ENCODE measurements around the gene HCFC1.

The HCFC1 gene

GRCh38 chrX:153956044-153956907 lies 15.3 kb downstream of the HCFC1 start:
- no peak for DNase-seq

DNA sequence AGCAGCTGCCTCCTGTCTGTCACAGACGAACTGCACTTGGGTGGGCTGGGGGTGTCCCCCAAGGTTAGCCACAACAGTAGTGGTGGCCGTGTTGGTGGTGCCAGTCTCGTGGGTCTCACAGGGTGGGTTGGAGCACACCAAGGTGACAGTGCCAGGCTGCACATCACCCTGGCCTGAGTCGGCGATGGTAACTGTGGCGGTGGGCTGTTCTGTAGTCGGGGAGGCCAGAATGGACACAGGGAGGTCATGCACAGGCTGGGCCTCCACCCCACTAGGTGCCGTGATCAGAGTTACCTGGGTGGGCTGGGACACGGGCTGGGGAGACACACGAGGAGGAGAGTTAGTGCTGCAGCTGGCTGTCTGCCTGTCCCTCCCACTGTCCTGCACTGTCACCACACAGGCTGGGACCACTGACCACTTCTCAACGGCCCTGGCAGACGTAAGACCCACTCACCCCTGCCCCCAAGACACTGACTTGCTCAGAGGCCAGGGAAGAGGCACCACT lies 16.3 kb downstream of the HCFC1 start:
- no peak for DNase-seq

DNA sequence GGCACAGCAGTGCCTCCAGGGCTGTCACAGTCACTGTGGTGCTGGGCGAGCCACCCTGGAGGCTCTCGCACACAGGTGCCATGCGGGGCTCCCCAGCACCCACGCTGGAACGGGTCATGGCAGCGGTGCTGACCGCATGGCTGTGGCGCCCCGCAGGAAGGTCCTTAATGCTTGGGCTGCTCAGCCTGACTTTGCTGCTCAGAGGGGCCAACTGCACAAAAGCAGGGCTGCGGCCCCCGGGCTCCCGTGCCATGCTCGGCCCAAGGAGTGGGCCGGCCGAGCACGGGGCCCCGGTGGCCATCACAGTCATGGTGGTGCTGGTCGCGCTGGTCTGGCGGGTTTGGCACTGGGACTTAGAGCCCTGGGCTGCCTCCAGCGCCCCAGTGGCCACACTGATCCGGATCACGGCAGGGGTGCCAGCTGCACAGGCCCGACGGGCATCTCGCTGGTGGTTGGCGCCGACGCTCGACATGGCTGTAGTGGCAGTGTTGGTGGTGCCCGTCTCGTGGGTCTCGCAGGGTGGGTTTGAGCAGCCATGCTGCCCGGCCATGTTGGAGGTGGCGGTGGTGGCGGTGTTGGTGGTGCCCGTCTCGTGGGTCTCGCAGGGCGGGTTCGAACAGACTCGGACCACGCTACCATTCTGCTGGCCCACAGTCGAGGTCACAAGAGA lies 16.9 kb downstream of the HCFC1 start:
- no peak for DNase-seq

- DNase-seq = no peak
These were observed 17.6 kb downstream of the HCFC1 start for GRCh38 chrX:153953892-153954557.

GRCh38 chrX:153953342-153953830 lies 18.2 kb downstream of the HCFC1 start:
- peak; percentile 31 for DNase-seq

DNA sequence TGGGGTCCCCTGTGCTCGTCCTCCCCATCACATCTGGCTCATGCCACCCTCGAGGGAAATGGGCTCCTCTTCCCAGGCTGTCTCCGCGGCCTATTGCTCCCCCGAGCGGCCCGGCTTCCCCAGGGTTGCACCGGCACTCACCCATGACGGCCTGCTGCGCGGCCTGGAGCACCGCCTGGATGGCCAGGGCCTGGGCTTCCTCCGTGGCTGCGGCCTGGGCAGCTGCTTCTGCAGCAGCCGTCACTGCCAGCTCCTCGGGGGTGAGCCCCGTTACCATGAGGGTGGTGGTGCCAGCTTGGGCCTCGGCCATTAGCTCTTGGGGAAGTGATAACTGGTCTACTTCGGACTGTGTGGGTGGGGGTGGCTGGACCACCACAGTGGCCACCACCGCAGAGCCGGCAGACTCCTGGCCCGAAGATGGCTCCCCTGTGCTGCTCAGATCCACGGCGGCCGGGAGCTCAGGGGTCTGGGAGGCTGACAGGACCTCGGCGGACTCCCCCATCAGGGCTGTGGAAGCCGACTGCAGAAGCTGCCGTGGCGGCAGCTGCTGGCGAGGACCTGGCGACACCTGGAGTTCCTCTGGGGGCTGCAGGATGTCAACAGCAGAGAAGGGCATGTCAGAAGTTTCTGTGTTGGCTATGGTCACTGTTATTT lies 19.1 kb downstream of the HCFC1 start:
- no peak for DNase-seq

DNA sequence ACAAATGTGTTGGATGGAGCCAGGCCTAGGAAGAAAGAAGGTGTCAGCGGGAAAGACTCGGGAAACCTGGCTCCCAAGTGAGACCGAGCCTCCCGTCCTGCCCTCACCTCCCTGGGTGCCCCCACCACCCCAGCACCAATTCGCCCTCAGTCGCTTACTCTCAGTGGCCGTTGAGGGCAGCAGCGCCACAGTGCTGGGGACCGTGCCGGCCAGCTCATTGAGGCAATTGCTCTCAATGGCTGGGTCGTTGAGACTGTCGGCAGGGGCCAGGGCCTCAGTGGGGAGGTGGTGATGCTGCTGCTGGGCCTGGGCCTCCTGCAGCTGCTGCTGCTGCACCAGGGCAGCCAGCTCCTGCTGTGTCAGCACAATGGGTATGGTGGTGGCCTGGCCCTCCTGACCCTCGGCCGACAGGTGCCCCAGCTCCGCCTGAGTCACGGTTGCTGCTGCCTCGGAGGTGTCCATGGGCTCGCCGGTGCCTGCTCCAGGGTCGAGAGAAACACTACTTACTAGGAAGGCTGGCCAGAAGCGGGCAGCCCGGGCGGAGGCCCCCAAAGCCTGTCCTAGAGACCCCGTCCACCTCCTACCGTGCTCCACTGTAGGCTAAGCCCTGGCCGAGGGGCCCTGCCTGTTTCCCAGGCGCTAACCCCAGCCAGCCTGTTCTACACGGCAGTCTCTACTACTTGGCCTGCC lies 19.8 kb downstream of the HCFC1 start:
- no peak for DNase-seq

DNA sequence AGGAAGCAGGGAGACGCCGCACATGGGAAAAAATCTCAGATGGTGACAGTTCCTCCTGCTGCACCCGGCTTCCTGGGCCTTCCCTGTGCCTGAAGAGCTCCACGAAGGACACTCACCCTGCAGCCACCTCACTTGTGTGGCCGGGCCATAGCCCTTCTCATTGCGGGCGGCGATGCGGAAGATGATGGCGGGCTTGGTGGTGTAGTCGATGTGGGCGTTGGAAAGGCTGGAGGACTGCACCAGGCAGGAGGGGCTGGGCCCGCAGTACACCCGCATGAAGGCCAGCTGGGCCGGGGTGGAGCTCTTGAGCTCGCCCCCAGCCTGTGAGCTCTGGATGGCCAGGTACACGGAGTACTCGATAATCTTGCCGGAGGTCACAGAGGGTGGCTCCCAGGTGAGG lies 21.5 kb downstream of the HCFC1 start:
- DNase-seq = no peak

DNA sequence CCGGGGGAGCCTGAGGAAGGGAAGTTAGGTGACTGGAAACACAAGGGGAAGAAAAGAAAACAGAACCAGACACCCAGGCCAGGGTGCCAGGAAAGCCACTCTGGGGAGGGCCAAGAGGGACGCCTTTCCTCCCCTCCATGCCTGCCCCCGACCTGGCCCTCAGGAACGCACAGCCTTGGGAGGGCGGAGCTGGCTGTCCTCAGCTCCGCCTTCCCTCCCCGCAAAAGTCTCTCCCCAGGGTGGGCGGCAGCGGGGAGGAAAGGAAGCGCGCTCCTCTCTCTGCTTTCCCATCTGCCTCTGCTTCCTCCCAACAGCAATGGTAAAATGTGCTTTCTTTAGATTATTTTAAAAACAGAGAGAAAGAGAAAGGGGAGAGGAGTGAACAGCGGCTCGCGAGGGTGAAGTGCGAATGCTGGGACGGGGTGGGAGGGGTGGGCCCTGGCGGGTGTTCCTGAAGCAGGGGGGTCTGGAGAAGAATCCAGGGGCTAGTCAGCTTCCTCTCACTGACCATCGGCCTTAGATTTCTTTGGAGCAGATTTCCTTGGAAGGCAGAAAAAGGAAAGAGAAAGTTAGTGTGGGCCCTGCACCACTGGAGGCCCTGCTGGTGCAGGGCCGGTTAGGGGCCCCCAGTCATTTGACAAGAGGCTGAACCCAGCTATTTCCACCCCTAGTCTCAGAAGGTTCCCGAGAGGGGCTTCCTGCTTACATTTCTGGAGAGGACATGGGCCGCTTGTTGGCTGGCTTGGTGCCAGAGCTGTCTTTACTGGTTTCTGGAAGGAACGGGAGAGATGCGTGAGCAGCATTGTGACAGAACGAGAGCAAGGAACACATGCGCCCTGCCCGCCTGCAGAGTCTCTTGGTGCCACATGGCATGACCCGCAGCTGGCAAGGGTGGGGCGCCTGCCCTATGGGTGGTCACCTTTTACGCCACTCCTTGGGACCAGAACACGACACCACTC lies 22.5 kb downstream of the HCFC1 start:
- DNase-seq = no peak

DNA sequence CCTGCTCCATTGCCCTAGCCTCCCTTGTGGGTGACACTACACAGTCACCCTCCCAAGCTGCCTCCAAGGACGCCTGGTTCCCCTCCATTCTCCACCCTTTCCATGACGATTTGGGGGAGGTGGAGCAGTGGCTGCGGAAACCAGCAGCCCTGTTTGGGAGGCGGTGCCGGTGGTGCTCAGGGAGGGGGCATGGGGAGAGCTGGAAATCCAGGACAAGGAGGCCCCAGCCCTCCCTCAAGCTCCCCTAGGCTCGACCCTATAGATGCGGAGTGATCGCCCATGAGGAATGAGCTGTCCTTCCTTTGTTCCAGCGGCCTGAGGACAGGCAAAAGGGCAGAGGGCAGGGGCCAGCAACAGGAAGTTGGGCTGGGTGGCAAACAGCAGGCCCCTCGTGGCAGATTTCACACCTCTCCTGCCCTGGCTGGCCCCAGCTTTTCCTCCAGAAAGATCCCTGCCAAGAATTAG lies 23.6 kb downstream of the HCFC1 start:
- DNase-seq = no peak

DNA sequence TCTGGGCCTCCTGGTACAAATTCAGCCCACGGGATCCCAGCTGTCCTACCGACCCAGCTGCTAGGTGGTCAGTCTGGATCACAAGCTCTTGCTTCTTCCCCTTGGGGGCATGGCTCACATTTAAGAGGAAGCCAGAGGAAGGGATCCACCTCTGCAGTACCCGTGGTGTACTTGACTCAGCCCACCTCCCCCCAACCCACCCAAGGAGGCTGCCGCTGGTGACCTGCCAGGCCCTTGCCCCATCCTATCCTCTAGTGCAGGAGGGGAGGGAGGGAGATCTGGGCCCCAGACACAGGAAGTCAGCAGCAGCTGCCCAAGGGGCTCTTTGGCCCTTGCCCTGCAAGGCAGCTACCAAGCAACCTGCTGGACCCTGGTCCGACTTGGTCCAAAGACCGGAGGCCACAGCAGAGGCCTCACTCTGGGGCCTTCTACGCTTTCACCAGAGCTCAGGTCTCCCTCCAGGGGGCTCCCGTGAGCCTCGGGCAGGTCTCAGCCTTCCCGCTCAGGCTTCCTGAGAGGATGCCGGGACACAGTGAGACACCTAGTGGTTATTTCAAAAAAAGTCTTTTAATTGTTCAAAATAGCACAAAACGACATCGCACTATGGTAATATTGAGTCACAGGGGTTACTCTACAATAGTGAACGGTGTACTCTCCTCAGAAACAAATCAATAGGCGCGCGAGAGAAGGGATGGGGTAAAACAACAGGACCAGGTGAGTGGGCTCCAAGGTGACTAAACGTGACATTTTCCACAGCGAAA lies 24.4 kb downstream of the HCFC1 start:
- DNase-seq = peak; percentile 60

DNA sequence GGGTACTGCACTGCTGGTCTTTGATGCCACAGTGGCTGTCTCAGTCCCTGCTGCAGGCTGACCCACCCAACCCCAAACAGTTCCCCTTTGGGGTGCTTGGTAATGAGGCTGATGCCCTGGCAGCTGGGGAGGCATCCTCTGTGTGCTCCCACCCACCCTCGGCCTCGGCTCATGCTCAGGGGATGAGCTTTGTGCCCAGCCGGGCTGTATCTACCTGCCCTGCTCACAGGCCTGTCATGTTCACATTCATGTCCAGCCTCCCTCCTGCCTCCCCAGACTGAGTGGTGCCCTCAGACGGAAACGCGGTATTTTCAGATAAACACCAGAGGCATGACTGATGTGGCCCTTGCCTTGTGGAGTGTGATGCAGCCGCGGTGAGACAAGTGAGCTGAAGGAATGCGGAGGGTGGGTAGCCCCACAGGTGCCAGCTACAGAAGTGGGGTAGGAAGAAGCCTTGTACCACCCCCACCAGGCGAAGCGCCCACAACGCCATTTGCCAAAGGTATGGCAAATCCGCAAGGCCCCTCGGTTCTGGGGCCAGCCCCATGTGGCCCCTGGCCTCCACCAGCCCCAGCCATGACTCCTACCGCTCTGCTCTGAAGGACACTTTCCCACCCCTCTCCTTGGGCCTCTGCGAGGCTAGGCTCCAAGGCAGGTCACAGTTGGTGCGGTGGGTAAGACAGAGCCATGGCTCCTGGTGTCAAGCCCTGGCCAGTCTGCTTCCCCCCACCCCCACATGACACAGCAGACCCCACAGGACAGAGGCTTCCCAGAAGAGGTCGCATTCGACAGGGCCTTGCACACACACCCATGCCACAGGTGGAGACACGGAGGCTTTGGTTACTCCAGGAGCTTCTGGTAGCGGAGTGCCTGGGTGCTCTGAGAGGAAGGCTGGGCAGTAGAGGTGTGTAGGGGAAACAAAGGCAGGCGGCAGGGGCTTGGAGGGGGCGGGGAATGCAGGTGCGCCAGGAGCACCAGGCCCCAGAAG lies 25.4 kb downstream of the HCFC1 start:
- DNase-seq = no peak

GRCh38 chrX:153944800-153945150 lies 26.8 kb downstream of the HCFC1 start:
- no peak for DNase-seq

DNA sequence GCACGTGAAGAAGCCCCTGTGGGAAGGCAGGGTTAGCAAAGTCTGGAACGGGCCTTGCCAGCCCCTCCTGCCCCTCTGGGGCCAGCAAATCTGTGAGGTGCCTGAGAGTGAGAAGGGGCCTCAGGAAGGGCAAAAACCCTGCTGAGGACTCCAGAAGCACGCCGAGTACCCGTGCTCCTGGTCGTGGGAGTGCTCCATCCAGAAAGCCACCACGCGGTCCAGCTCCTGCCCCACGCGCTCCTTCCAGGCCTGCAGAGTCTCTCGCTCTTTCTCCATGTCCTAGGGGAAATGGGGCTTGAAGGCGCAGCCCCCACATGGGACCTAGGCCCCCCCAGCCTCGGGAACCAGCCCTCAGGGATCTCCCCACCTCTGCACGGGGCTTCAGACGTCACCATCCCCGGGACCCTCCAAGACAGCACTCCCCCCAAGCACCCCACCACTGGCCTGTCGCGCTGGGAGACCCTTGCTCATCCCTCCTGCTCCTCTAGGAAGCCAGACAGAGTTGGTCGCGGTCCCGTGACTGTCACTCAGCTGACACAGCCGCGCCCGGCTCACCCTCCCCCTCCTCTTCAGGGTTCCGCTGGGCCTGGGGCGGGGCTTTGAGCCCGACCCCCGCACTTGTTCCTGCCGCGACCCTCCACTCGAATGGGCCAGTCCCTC lies 27.3 kb downstream of the HCFC1 start, which contains the start of gene RENBP:
Gene RENBP, minus strand, starts transcription at position 504 of the 660 bp plus-strand sequence. Its CDS starts 33 bp downstream, at position 471.
- no peak for DNase-seq

GRCh38 chrX:153941336-153942252 lies 30.0 kb downstream of the HCFC1 start:
- no peak for DNase-seq

DNA sequence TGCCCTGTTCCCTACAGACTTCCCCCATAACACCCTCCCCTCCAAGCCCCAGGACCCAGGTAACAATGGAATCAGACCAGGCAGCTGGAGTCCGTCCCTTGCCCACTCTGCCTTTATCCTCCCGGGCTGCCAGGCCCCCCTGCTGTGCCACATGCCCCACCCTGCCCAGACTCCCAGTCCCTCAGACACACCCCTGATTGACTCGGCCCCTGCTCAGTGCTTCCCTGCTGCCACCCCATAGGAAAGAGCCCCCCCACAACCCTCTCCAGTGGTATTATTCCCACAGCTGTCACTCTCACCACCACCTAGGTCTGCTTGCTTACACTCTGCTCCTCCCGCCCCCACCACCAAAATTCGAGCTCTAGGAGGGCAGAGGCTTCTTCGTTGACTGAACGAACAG lies 32.0 kb downstream of the HCFC1 start:
- DNase-seq = no peak

DNA sequence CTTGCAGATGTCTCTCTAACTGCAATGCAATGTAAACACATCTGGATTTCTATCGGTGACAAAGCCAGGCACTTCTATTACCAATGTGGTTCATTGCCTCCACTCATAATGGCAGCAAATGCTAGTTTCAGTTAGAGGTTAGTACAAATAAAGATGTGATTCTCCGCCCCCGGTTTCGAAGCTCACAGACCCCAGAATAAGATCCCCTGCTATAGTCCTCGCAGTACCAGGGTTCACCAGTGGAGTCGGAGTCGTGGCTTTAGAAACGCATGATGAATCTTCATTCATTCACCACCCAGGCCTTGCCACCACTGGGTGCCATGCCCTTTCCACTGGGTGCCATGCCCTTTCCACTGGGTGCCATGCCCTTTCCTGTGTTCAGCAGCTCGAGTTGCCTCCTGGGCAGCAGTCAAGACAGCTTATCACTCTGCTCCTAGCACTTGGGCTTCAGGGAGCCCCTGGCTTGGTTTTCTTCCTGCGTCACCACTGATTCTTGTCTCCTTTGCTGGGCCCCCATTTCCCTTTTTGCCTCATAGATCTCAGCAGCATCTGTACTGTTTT lies 33.3 kb downstream of the HCFC1 start:
- no peak for DNase-seq

Measured in NCI-H2171 (cell line).